ENCODE results near the gene UNC5A.

DNA sequence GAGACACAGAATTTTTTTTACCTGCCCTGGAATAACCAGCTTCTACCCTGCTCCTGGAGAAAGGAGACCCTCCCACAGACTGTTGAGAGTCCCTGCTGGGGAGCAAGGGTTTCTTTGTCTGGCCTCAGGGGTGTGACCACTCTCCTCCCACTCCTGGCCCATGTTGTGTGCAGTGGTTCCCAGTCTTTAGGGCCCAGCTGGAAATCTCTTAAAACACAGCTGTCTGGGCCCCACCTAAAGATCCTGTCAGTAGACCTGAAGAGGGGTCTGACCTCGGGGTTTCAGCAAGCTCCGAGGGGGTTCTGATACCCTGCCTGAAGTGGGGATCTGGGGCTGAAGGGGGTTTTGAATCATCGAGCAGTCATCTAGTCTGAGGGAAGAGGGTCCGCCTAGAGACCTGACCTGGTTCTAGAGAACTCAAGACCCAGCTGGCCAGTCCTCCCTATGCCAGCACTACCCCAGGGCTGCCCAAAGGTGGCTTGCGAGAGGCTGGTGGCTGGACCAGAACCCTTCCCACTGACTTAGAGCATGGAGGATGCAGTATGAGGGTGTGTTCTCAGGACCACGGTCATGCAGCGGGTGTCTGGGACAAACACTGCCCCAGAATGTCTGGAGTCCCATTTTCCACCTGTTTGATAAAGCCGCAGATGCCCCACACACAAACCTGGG lies 8.1 kb upstream of the UNC5A start:
- TF ChIP-seq, protein P1, sequence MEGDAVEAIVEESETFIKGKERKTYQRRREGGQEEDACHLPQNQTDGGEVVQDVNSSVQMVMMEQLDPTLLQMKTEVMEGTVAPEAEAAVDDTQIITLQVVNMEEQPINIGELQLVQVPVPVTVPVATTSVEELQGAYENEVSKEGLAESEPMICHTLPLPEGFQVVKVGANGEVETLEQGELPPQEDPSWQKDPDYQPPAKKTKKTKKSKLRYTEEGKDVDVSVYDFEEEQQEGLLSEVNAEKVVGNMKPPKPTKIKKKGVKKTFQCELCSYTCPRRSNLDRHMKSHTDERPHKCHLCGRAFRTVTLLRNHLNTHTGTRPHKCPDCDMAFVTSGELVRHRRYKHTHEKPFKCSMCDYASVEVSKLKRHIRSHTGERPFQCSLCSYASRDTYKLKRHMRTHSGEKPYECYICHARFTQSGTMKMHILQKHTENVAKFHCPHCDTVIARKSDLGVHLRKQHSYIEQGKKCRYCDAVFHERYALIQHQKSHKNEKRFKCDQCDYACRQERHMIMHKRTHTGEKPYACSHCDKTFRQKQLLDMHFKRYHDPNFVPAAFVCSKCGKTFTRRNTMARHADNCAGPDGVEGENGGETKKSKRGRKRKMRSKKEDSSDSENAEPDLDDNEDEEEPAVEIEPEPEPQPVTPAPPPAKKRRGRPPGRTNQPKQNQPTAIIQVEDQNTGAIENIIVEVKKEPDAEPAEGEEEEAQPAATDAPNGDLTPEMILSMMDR (IDR thresholded peaks at IDR 0.05): no peak
- TF ChIP-seq POLR2A (IDR thresholded peaks at IDR 0.05): no peak
